GM21515 (cell line): Measurements from ENCODE around the gene TXNDC8.
"Not testable (repeated sequence)": the region's sequence is repeated elsewhere in the genome, so short reads cannot be mapped to it uniquely, and the experiment has no call there.

Experiments
- ATAC-seq: cut with Tn5 transposase; IDR thresholded peaks from one replicate; pipeline ENCODE4 v1.9.1; 2021; ENCODE audit not compliant: unreplicated experiment

The TXNDC8 gene

DNA sequence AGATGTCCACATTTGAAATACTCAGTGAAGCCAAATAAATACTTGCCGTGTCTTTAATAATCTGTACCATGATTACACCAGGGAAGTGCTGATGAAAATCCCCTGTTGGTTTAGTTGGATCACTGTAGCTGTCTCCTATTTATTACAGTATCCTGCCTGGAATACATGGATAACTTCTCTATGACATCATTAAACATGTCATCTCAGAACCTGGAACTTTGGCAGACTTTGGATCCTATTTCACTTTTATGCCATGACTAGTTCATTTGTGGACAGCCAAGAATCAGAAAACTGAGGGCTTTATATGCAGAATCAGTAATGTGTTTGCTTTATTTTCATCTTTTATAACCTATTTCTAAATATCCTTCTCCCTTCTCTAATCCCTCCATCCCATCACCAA, at the start of gene TXNDC8:
TSS of gene TXNDC8 (minus strand) at position 137 of the 400 bp plus-strand sequence.
- ATAC-seq = no peak

DNA sequence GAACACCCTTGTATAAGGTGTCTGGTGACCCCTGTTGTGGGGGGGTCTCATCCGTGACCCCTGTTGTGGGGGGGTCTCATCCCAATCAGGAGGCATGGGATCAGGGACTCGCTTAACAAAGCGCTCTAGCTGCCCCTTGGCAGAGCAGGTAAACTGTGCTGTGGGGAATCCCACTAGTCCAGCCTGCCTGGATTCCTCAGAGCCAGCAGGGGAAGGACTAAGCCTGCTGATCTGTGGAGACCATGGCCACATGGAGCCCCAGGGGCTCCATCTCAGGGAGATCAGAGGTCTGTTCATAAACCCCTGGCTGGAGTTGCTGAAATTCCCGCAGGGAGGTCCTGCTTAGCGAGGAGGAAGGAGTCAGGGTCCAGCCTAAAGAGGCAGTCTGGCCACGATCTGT, 45.8 kb upstream of the TXNDC8 start:
- no peak for ATAC-seq

DNA sequence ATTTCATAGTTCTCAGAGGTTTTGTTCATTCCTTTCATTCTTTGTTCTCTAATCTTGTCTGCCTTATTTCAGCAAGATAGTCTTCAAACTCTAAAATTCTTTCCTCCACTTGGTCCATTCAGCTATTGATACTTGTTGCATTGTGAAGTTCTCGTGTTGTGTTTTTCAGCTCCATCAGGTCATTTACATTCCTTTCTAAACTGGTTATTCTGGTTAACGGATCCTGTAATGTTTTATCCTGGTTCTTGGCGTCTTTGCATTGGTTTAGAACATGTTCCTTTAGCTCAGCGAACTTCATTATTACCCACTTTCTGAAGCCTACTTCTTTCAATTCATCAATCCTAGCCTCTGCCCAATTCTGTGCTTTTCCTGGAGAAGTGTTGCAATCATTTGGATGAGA, 45.1 kb upstream of the TXNDC8 start:
- ATAC-seq = no peak

DNA sequence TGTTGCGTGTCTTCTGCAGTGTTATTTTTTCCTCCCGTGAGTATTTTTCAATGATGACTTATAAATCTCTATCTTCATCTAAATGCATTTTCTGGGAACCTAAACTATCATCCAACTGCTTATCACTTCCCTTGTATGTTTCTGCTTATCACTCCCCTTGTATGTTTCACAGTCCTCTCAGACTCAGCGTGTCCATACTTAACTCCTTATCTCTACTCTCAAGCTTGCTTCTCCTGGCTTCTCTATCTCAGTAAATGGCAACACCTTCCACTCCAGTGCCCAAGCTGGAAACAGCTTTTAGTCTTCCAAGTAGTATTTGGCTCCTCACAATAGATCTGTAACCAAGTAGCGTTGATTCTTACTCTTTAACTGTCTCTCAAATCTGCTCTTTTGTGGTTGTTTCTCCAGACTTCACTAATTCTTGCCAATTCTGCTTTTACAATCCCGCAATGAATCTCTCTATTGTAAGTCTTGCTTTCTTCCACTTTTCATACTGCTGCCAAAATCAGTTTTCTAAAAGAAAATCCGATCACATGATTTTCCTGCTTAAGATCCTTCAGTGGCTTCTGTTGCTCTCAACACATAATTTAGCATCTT, 33.8 kb upstream of the TXNDC8 start:
- ATAC-seq = no peak

DNA sequence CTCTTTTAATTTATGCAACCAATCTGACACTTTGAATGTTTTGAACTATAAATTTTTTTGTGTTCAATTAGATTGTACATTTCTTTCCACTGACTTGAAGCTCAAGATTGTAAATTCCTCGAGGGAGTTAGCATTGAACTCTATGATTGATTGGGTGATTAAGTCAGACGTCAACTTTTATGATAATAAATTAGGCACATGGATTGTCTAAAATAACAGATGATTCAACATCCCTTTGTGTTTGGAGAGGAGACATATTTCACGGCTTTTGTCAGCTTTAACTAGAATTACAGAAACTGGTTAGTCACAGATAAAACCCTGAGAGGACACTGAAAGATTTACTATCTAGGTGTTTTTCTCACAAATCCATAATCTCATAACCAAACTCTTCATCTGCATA, 32.7 kb upstream of the TXNDC8 start:
- ATAC-seq = no peak

DNA sequence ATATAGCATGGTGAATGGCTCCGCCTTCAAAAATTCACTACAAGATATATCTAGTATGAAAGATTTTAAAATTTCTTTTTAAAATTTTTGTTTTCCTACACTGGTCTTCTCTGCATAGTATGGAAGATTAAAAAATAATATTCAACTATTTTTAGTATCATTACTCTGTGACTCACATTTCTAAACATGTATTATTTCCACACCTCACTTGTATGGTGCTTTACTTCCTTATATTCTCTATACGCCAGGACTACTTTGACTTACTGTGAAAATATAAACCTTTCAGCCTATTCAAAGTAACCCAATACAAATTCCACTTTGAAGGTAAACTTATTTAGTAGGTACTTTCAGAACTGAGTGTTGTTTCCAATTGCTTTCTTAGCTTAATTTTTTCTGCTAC, 26.8 kb upstream of the TXNDC8 start:
- no peak for ATAC-seq

DNA sequence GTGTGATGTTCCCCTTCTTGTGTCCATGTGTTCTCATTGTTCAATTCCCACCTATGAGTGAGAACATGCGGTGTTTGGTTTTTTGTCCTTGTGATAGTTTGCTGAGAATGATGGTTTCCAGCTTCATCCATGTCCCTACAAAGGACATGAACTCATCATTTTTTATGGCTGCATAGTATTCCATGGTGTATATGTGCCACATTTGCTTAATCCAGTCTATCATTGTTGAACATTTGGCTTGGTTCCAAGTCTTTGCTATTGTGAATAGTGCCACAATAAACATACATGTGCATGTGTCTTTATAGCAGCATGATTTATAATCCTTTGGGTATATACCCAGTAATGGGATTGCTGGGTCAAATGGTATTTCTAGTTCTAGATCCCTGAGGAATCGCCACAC, 21.3 kb upstream of the TXNDC8 start:
- ATAC-seq = not testable (repeated sequence)

DNA sequence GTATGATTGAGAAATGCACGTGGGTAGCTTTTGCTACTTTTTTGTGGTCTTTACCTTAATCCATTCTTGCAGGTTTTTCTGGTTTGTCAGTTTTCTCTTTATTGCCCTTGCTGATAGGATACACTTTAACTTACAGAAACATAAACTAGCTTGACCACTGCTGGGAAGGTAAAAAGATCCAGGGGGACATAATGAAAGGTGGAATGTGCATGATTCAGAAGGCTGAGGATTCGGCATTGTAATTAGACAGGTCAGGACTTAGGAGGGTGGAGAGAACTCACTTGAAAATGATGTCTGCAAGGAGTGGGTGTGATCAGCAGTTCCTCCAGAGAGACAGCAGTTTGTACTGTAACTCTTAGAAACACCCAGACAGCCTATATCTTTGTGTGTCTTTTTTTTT, 19.8 kb upstream of the TXNDC8 start:
- no peak for ATAC-seq

DNA sequence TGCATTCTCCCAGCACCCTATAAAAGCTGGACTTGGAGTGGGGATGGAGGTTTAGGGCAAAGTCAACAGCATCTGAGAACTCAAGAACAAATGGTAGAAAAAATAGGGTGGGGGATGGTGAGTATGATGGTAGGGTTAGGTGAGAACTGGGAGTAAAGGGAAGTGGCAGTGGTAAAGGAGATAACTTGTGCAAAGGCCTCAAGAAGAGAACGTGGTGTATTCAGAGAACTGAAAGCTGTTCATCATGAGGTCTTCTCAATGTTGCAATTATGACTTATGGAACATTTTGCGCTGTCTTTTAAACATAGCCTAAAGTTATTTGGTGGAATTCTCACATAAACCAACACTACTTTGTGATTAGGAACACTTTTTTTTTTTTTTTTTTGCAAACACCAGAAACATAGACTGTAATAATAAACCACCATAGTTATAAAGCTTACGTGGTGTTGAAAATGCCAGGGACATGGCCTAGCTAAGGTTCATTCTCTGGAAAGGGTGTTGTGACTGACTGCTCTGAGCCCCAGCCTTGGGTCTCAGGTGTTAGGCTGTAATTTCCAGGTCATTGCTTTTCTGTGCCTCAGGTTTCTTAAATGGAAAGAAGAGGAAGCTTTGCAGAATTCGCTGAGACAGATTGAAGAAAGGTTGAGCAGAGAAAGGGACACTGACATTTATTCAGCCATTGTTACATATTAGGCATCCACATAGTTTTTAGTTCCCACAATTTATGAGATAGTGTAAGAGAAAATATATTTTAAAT, 19.2 kb upstream of the TXNDC8 start:
- ATAC-seq = no peak

DNA sequence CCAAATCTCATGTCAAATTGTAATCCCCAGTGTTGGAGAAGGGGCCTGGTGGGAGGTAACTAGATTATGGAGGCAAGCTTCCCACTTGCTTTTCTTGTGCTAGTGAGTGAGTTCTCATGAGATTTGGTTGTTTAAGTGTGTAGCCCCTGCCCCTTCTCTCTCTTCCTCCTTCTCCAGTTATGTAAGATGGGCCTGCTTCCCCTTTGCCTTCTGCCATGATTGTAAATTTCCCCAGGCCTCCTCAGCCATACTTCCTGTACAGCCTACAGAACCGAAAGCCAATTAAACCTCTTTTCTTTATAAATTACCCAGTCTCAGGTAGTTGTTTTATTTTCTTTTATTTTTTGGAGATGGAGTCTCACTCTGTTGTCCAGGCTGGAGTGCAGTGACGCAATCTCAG, 18.2 kb upstream of the TXNDC8 start:
- no peak for ATAC-seq

DNA sequence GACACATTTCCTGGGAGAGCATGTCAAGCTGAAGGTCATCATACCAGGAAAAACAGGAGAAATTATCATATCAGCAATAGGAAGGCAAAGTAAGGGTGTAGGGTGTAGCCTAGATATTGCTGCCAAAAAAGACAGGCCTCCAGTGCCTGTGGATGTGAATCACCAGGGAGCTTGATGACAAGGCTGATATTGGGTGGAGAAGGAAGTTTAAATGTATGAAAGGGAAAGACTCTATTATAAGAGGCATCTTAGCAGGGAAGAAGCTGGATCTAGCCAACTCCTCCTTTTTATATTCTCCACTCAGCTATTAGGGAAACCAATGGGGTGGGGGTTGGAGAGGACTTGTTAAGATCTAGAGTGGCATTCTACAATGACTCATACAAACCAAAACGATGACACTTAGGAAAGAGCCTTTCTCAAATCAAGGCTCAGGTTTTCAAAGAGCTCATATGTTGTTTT, 13.4 kb upstream of the TXNDC8 start:
- ATAC-seq = no peak

DNA sequence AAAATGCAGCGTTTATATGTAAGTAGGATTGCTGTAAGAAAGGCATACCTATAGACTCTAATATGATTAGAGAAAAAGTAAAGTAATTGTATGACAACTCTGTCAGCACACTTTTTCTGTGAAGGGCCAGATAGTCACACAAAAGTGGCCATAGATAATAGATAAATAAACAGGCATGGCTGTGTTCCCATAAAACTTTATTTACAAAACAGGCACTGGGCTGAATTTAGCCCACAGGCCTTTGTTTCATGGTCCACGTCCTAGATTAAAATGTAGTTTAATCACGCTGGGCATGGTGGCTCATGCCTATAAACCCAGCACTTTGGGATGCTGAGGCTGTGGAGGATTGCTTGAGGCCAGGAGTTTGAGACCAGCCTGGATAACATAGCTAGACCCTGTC, 8.7 kb upstream of the TXNDC8 start:
- no peak for ATAC-seq

DNA sequence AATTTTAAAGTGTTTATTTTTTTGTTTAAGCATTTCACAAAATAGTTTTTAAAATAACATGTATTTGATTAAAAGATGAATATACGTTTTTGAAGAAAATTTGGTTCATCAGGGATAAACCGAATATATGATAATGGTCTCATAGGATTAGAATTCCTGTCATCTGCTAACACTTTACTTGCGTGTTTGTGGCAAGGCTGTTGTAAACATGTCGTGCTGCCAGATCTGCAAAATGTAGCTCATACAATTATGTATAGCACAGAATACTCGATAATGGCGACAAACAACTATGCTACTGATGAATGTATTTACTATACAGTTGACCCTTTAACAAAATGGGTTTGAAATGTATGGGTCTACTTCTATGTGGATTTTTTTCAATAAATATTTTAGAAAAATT, 7.2 kb upstream of the TXNDC8 start:
- no peak for ATAC-seq

DNA sequence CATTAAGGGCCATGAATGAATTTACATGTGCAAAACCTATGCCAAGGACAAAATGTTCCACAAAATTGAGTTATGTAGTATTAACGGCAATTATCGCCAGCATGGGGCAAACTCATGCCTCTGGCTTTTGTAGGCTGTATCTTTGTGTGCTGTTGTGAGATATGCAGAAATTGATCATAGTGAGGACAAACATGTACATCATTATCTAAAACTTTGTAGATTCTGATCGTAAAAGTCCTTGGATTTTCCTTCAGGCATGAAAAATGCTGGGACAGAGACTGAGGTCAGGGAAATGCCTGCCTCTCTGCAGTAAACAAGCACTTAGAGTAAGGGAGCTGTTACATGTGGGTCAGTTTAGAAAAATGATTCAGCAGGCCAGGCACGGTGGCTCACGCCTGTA, 5.9 kb upstream of the TXNDC8 start:
- no peak for ATAC-seq

DNA sequence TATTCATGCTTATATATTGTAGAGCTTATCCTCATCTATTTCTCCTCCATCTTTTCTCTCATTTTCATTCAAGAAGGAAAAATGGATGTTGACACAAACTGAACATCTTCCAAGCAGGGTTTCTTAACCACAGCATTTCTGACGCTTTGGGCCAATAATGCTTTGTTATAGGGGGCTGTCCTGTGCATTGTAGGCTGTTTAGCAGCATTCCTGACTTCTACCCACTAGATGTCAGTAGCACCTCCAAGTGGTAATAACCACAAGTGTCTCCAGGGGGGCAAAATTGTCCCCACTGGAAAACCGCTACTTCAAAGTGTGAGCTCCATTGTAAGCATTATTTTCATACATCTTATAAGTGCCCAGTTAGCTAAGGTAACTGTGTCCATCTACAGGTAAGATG, 2.6 kb upstream of the TXNDC8 start:
- ATAC-seq = no peak

DNA sequence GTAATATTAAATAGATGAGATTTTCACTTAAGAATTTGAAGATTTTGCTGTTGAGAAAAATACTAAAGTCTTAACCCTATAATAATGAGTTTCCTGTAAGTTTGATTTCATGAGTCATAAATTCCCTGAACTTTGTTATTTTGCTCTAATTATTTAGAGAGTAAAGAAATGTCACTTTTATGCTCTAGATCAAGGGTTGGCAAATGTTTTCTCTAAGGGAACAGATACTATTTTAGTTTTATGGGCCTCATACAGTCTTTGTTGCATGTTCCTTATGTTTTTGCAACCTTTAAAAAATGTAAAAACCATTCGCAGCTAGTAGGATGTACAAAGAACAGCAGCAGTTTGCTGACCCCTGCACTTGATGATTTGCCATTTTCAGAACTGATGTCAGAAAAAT, 480 bp upstream of the TXNDC8 start:
- no peak for ATAC-seq

DNA sequence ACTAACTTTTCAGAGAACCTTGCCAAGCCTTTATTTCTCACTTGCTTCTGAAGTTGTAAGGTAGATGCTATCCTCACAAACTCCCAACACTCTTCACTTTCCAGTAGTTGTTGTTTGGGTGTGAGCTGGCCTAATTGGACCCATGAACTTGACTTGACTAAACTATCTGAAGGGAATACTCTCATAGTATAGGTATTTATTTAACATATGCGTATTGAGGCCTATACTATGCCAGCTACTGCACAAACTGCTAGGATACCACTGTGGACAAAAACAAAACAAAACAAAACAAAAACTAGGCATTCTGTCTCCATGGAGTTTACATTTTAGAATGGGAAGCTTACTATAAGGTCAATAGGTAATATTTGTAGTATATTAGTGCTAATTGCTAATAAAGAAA, 1.3 kb downstream of the TXNDC8 start:
- ATAC-seq = no peak

DNA sequence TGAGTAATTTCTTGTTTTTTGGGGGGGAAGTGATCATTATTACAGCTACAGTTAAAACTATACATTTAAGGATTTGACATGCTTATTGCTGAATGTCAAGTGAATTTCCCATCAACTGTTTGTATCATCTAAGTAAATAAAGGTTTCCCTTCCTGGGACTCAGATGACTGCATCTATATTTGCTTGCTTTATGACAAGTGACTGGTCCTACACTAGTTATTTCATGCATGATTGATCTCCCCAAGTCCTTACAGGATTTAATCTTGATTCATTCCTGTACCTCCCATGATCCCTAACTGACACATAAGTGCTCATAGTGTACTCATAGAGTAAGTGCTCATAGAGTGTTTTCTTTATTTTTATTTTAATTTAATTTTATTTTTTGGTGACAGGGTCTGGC, 2.8 kb downstream of the TXNDC8 start:
- ATAC-seq = peak; percentile 22

DNA sequence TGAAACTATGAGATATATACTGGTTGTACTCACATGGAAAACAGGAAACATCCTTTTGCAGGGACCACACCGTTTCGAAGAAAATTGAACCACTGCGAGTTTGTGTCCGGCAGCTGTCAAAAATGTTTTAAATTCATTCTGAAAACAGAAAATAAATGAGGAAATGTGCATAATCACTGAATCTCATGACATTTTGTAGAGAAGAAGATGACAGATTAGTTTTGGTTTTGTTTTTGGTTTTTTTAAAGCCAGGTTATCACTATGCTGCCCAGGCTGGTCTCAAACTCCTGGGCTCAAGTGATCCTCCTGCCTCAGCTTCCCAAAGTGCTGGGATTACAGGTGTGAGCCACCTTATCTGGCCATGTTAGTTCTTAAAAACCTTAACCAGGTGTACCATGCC, 3.5 kb downstream of the TXNDC8 start:
- ATAC-seq = peak; percentile 77

DNA sequence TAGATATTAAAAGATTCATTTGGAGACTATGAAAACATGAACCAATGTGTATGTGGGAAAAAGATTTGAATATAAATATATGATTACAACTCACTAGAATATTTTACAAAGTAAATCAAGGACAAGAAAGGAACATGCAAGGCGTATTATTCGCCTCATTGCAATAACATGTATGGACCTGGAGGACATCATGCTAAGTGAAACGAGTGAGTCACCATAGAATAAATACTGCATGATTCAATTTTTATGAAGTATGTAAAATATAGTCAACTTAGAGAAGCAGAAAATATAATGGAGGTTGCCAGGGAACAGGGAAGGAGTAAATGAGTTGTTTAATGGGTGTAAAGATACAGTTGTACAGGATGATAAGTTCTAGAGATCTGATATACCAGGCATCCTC, 4.9 kb downstream of the TXNDC8 start:
- no peak for ATAC-seq

DNA sequence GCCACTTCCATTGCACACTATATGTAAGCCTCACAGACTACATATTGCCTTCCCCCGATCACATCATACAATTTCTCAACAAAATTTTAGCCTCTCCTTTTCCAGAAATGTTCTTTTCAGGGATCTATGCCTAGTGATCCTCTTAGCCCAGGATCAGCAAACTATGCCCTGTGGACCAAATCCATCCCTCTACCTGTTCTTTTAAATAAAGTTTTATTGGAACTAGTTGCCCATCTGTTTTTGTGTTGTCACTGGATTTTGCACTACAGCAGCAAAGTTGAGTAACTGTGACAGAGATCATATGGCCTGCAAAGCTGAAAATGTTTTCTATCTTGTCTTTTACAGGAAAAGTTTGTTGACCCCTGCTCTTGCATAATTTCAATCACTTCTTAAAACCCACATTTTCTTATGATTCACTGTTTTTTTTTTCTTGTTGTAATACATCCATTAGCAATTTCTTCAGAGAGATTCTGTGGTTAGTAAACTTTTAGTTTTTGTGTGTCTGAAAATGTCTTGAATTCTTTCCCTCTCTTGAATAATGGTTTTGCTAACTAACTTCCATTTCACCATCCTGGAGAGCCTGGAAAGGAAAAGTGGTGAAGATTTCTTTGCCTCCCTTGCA, 7.1 kb downstream of the TXNDC8 start:
- ATAC-seq = no peak

DNA sequence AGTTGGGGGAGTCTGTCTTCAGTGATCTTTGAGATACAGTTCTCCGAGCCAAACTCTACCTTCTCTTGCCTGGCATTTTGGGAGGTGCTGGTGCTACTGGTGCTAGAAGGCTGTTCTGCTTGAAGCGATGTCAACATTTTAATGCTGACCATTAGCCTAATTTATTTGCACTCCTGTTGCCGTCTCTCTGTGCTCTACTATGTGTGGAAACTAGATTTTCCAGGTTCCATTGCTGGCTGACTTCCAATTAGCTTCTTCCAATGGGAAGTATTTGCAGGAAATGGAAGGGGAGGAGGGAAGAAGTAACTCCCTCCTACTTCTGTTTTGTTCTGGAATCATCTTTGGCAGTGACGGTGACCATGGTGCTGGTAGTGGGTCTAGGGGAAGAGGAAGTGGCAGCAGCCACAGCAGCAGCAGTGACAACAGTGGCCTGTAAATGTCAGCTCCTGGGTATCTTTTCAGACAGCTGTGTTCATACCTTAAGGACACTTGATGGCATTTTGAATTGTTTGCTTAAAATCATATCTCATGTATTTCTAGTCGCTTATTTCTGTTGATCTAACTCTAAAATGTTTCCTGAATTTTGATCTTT, 7.9 kb downstream of the TXNDC8 start:
- ATAC-seq = no peak
